Fibroblast of the aortic adventitia (primary cell): ENCODE data around the gene PTGDR2. TPM values are rescaled to one million over a fixed set of nuclear protein-coding genes. Genes with fewer than 3 reads are reported as not detected.
A peak's percentile ranks its signal among the peaks of the same experiment; 100 is the strongest.

Experiments
- DNase-seq: peaks from one replicate; pipeline ENCODE4 v3.0.0-alpha.2; 2010; ENCODE audit warnings: low read depth
- H3K4me3 ChIP-seq: 2 replicates; pipeline ENCODE4 v1.5.1; 2011; ENCODE audit warnings: low read depth, mild to moderate bottlenecking, control low read depth, low read length, moderate library complexity
- total RNA-seq: library from RNA; depleted of rRNA; stranded (reverse); fragments of >200 nt; gene quantifications from 2 replicates; pipeline ENCODE4 v1.2.3, GENCODE V29; 2012; ENCODE audit warnings: low replicate concordance
- TF ChIP-seq, protein P1 (sequence below): IDR thresholded peaks from 2 replicates; pipeline ENCODE4 v1.5.1; 2011; ENCODE audit warnings: mild to moderate bottlenecking, low read length, control low read depth, inconsistent platforms; ENCODE audit not compliant: insufficient read depth

The PTGDR2 gene
- total RNA-seq, 1 donor, result not detected

DNA sequence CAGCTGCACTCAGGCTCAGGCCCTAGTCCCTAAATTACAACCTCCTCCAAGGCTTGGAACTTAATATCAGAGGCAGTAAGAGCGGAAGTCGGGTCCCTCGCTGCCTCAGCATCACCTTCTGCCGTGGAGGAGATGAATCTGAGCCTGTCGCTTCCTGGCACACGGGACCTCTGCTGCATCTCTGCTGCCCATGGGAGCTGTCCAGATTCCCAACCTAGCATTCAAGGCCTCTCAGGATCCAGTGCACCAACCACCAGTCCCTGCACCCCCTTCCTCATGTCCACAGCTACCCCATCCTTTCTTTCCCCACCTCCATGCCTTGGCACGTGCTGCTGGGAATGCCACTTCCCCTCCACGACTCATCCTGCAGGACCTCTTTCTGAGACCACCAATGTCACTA is 2.5 kb upstream of the PTGDR2 start:
- TF ChIP-seq, protein P1, sequence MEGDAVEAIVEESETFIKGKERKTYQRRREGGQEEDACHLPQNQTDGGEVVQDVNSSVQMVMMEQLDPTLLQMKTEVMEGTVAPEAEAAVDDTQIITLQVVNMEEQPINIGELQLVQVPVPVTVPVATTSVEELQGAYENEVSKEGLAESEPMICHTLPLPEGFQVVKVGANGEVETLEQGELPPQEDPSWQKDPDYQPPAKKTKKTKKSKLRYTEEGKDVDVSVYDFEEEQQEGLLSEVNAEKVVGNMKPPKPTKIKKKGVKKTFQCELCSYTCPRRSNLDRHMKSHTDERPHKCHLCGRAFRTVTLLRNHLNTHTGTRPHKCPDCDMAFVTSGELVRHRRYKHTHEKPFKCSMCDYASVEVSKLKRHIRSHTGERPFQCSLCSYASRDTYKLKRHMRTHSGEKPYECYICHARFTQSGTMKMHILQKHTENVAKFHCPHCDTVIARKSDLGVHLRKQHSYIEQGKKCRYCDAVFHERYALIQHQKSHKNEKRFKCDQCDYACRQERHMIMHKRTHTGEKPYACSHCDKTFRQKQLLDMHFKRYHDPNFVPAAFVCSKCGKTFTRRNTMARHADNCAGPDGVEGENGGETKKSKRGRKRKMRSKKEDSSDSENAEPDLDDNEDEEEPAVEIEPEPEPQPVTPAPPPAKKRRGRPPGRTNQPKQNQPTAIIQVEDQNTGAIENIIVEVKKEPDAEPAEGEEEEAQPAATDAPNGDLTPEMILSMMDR, result no peak
- DNase-seq, result no peak
- H3K4me3 ChIP-seq, result no peak overlapping the region

DNA sequence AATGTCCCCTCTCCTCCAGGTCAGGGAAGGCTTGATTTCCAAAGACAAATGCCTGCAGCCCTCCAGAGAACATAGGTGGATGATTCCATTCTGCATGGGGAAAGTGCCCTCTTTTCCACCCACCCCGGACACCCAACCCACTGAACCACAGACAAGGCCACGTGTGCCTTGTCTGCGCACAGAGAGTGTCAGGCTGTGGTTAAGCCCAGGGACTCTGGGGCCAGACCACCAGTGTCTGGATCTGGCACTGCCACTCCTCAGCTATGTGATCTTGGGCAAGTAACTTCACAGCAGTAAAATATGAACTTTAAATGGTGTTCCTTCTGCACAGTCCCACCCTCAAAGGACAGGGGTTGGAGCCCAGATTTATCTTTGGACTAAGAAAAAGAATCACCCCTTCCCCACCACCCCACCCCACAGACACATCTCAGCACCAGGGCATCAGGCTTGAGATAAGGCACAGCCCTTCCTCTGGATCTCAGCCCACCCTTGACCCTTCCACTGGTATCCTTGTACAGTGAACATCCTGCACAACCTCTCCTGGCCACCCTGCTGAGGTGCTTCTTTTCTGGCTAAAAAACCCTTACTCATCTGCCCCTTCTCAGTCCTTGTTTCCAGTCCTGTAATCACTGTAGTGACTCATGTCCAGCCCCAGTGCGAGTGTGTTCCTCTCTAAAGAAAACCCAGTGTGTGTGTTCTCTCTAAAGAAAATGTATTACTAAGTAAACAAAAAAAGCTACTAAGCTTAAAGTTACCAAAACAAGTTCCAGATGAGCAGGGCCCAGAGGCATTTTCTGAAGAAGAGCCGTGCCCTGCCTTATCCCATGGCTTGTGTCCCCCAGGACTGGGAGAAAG is 1.9 kb upstream of the PTGDR2 start:
- TF ChIP-seq, protein P1, result no peak
- peak; percentile 16 for DNase-seq
- H3K4me3 ChIP-seq, result no peak overlapping the region

DNA sequence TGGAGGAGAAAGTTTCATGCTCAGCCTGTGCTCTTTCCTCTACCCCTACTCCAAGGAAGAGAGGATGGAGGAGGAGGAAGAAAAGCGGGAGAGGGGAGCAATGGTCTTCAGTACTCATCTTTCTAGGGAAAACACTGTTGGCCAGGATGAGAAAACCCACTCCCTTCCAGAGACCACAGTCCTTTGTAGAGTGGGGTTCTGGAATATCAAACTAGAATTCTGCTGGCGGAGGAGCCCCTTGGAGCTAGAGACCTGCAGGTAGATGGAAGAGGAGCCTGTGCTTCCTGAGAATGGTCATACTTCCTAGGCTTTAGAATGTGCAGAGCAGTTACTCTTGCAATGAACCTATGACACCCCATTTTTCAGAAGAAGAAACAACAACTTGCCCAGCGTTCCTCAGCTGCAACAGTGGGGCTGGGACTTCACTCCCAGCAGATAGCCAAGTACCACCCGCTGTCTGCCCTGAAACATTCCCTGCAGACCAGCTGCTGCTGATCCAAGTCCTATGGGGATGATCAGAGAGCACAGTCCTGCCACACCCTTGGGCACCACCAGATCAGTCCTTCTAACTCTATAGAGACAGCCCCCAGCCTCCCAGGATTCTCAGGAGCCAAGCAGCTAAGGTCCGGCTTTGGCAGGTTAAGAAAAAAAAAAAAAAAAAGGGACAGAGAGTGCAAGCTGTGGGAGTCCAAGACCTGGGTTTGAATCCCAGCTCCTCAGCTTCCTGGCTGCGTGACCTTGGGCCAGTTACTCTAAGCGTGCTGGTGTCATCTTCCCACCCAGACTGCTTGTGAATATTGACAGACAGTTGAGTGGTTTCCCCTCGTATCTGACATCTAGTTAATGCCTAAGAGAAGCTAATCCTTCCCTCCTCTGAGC is 664 bp downstream of the PTGDR2 start:
- TF ChIP-seq, protein P1, result no peak
- DNase-seq, result peak; percentile 12
- H3K4me3 ChIP-seq, result no peak overlapping the region

DNA sequence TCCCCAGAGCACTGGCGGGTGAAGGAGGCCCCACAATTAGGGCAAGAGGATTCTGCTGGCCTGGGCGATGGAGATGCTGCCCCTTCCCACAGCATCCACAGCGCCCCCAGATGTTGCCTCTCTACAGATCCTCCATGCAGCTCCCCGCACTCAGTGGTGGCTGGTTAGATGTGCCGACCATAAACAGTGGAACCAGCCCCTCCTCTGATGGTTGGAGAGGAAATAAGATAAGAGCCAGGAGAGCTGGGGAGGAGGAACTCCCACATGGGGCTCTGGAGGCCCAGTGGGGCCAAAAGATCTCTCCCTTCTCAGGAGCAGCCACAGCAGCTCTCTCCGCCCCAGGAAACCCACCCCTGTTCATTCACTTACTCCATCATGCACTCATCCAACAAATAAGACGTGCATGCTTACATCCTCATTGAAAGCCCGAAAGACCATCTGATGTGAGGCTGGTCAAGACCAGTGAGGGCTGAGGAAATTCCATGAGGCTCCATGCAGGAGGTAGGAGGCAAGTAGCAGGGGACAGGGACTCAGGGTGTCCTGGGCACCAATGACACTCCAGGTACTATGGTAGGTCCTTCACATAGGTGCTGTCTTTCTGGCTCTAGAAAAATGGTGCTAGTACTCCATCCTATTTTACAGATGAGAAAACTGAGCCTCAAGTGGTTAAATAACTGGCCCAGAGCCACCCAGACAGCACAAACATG is 1.5 kb downstream of the PTGDR2 start:
- H3K4me3 ChIP-seq, result no peak overlapping the region
- TF ChIP-seq, protein P1, result no peak
- DNase-seq, result no peak

DNA sequence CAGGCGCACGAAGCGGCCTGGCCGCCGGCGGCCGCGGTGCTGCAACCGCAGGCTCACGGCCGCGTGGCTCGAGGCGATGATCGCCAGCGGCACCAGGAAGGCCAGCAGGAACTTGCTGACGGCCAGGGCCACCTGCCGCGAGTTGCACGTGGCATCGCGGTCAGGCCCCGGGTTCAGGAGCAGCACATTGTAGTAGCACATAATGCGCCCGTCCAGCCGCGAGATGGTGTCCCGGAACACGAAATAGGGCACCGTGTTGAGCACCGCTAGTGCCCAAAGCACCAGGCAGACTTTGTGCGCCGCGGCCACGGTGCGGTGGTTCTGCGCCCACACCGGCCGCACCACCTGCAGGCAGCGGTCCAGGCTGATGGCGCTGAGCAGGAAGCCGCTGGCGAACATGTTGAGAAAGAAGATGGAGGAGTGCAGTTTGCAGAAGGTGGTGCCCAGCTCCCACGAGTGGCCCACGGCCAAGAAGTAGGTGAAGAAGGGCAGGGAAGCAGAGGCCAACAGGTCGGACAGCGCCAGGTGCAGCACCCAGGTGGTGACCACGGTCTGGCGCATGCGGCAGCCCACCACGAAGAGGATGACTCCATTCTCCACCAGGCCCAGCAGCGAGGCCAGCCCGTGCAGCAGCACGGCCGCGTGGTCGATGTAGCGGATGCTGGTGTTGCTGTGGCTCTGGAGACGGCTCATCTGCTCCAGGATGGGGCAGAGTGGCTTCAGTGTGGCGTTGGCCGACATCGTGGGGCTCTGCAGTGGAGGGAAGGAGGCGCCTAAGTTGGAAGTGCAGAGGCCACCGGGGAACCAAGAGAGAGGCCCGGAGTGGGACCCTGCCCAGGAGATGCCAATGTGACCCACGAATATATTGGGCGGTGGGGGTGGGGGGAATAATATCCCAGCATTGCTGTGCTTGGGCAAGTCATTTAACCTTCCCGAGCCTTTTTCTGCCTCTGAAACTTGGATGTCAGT is 2.5 kb downstream of the PTGDR2 start:
- TF ChIP-seq, protein P1, result no peak

More for the DNA sequence above, 2.5 kb downstream of the PTGDR2 start:
- no peak for DNase-seq
- H3K4me3 ChIP-seq, result no peak overlapping the region
